Measurements from ENCODE around the gene ZFYVE9.

Gene ZFYVE9

GRCh38 chr1:52281518-52281917 is 139.6 kb downstream of the ZFYVE9 start:
- Histone ChIP-seq H3K4me1 (ENCODE audit: insufficient read depth, poor library complexity, severe bottlenecking) (no peaks in the 10 kb centered on the region), H3K36me3 (ENCODE audit: low read depth) (peaks cover 27% of the 10 kb centered on the region), H3K9me3 (ENCODE audit: severe bottlenecking) (no peaks in the 10 kb centered on the region), H3K27ac (ENCODE audit: poor library complexity, severe bottlenecking) (no peak overlapping the region), H3K4me3 (ENCODE audit: severe bottlenecking) (no peak overlapping the region), H3K27me3 (ENCODE audit: insufficient read depth, poor library complexity, severe bottlenecking) (no peaks in the 10 kb centered on the region)
- no peak for DNase-seq (ENCODE audit: low spot score)
- peak; percentile 46; the same call in 1 of the 3 replicates for ATAC-seq (ENCODE audit: low read depth)
- TF ChIP-seq CTCF (IDR thresholded peaks at IDR 0.05; ENCODE audit: poor library complexity, severe bottlenecking), result no peak

- no peak overlapping the region for H3K27ac ChIP-seq (ENCODE audit: poor library complexity, severe bottlenecking)
- H3K4me3 ChIP-seq (ENCODE audit: severe bottlenecking), result no peak overlapping the region
- no peaks in the 10 kb centered on the region for H3K4me1 ChIP-seq (ENCODE audit: insufficient read depth, poor library complexity, severe bottlenecking)
- DNase-seq (ENCODE audit: low spot score) (no peak), ATAC-seq (ENCODE audit: low read depth) (0 out of 3 replicates have a peak, but pooled peaks have one; percentile 29)
- TF ChIP-seq CTCF (IDR thresholded peaks at IDR 0.05; ENCODE audit: poor library complexity, severe bottlenecking), result no peak
- H3K36me3 ChIP-seq (ENCODE audit: low read depth), result no peaks in the 10 kb centered on the region
- H3K27me3 ChIP-seq (ENCODE audit: insufficient read depth, poor library complexity, severe bottlenecking), result no peaks in the 10 kb centered on the region
- no peaks in the 10 kb centered on the region for H3K9me3 ChIP-seq (ENCODE audit: severe bottlenecking)
Measured at GRCh38 chr1:52288286-52288685, 146.4 kb downstream of the ZFYVE9 start.

- Histone ChIP-seq H3K4me3 (ENCODE audit: severe bottlenecking) (no peak overlapping the region), H3K27ac (ENCODE audit: poor library complexity, severe bottlenecking) (no peak overlapping the region), H3K4me1 (ENCODE audit: insufficient read depth, poor library complexity, severe bottlenecking) (peaks cover 3% of the 10 kb centered on the region), H3K9me3 (ENCODE audit: severe bottlenecking) (no peaks in the 10 kb centered on the region), H3K27me3 (ENCODE audit: insufficient read depth, poor library complexity, severe bottlenecking) (no peaks in the 10 kb centered on the region), H3K36me3 (ENCODE audit: low read depth) (peaks cover 11% of the 10 kb centered on the region)
- no peak for DNase-seq (ENCODE audit: low spot score)
- no peak for ATAC-seq (ENCODE audit: low read depth)
- no peak for TF ChIP-seq CTCF (IDR thresholded peaks at IDR 0.05; ENCODE audit: poor library complexity, severe bottlenecking)
Measured at GRCh38 chr1:52294580-52294979, 152.7 kb downstream of the ZFYVE9 start.

GRCh38 chr1:52296345-52296744 is 154.5 kb downstream of the ZFYVE9 start:
- no peak for DNase-seq (ENCODE audit: low spot score)
- peak; percentile 77 for ATAC-seq (ENCODE audit: low read depth)

More at GRCh38 chr1:52296345-52296744, 154.5 kb downstream of the ZFYVE9 start:
- no peak overlapping the region for H3K27ac ChIP-seq (ENCODE audit: poor library complexity, severe bottlenecking)
- peaks cover 3% of the 10 kb centered on the region for H3K4me1 ChIP-seq (ENCODE audit: insufficient read depth, poor library complexity, severe bottlenecking)
- no peaks in the 10 kb centered on the region for H3K9me3 ChIP-seq (ENCODE audit: severe bottlenecking)
- no peak overlapping the region for H3K4me3 ChIP-seq (ENCODE audit: severe bottlenecking)
- H3K36me3 ChIP-seq (ENCODE audit: low read depth), result peaks cover 11% of the 10 kb centered on the region
- no peaks in the 10 kb centered on the region for H3K27me3 ChIP-seq (ENCODE audit: insufficient read depth, poor library complexity, severe bottlenecking)
- TF ChIP-seq CTCF (IDR thresholded peaks at IDR 0.05; ENCODE audit: poor library complexity, severe bottlenecking), result peak; percentile 82

All from RWPE2 (cell line).